ENCODE measurements around the gene ZNF549.
A peak's percentile ranks its signal among the peaks of the same experiment; 100 is the strongest.
"Not testable (repeated sequence)": the region's sequence is repeated elsewhere in the genome, so short reads cannot be mapped to it uniquely, and the experiment has no call there.

ZNF549 gene

GRCh38 chr19:57527136-57527881 lies at the start of gene ZNF549:
TSS of gene ZNF549 (plus strand) at chr19:57527356. CDS start at chr19:57527574, 218 bp downstream.
- Mint-ChIP-seq H3K27me3 (no peaks in the 10 kb centered on the region), H3K4me1 (peaks cover 35% of the 10 kb centered on the region), H3K36me3 (peaks cover 40% of the 10 kb centered on the region), H3K4me3 (peak within 1 kb of the TSS; percentile 99), H3K27ac (peak within 1 kb of the TSS; percentile 81), H3K9me3 (peaks cover 26% of the 10 kb centered on the region)

GRCh38 chr19:57487477-57488298 lies 39.5 kb upstream of the ZNF549 start, which contains the start of gene ZNF419:
TSS of gene ZNF419 (plus strand) at chr19:57487750. CDS start at chr19:57487951, 201 bp downstream.
- Mint-ChIP-seq H3K4me1 (peaks cover 15% of the 10 kb centered on the region), H3K4me3 (peak within 1 kb of the TSS; percentile 74), H3K36me3 (peaks cover 37% of the 10 kb centered on the region), H3K27ac (peak within 1 kb of the TSS; percentile 83), H3K9me3 (peaks cover 28% of the 10 kb centered on the region)
- not testable (repeated sequence) for H3K27me3 Mint-ChIP-seq

- H3K4me3 Mint-ChIP-seq = peak overlapping the region; percentile 74
- not testable (repeated sequence) for H3K27me3 Mint-ChIP-seq
- peaks cover 43% of the 10 kb centered on the region for H3K36me3 Mint-ChIP-seq
- H3K27ac Mint-ChIP-seq = peak overlapping the region; percentile 62
- peaks cover 31% of the 10 kb centered on the region for H3K9me3 Mint-ChIP-seq
- peaks cover 15% of the 10 kb centered on the region for H3K4me1 Mint-ChIP-seq
Measured at GRCh38 chr19:57488299-57488644, 38.9 kb upstream of the ZNF549 start.

- not testable (repeated sequence) for H3K27me3 Mint-ChIP-seq
- peaks cover 36% of the 10 kb centered on the region for H3K4me1 Mint-ChIP-seq
- H3K36me3 Mint-ChIP-seq = peaks cover 47% of the 10 kb centered on the region
- H3K27ac Mint-ChIP-seq = peak overlapping the region; percentile 96
- H3K9me3 Mint-ChIP-seq = peaks cover 28% of the 10 kb centered on the region
- peak overlapping the region; percentile 93 for H3K4me3 Mint-ChIP-seq
Measured at GRCh38 chr19:57499332-57499679, 27.9 kb upstream of the ZNF549 start.

- H3K9me3 Mint-ChIP-seq = peaks cover 28% of the 10 kb centered on the region
- H3K4me3 Mint-ChIP-seq = peak within 1 kb of the TSS; percentile 93
- H3K27me3 Mint-ChIP-seq = not testable (repeated sequence)
- peak within 1 kb of the TSS; percentile 96 for H3K27ac Mint-ChIP-seq
- H3K4me1 Mint-ChIP-seq = peaks cover 36% of the 10 kb centered on the region
- peaks cover 46% of the 10 kb centered on the region for H3K36me3 Mint-ChIP-seq
Measured at GRCh38 chr19:57499680-57500395, 27.3 kb upstream of the ZNF549 start, which contains the start of gene ZNF773. TSS of gene ZNF773 (plus strand) at chr19:57499938. CDS start at chr19:57500081, 143 bp downstream.

GRCh38 chr19:57500400-57500799 lies 26.8 kb upstream of the ZNF549 start:
- H3K9me3 Mint-ChIP-seq = peaks cover 28% of the 10 kb centered on the region
- peak overlapping the region; percentile 80 for H3K27ac Mint-ChIP-seq
- not testable (repeated sequence) for H3K27me3 Mint-ChIP-seq
- H3K4me3 Mint-ChIP-seq = peak overlapping the region; percentile 93
- H3K4me1 Mint-ChIP-seq = peaks cover 36% of the 10 kb centered on the region
- peaks cover 46% of the 10 kb centered on the region for H3K36me3 Mint-ChIP-seq

GRCh38 chr19:57506163-57506562 lies 21.0 kb upstream of the ZNF549 start:
- Mint-ChIP-seq H3K27me3 (no peaks in the 10 kb centered on the region), H3K9me3 (peaks cover 33% of the 10 kb centered on the region), H3K27ac (no peak overlapping the region), H3K4me3 (peak overlapping the region; percentile 8), H3K36me3 (peaks cover 78% of the 10 kb centered on the region), H3K4me1 (peaks cover 18% of the 10 kb centered on the region)

GRCh38 chr19:57511484-57511883 lies 15.7 kb upstream of the ZNF549 start:
- no peak overlapping the region for H3K4me3 Mint-ChIP-seq

GRCh38 chr19:57512845-57513244 lies 14.3 kb upstream of the ZNF549 start:
- peaks cover 33% of the 10 kb centered on the region for H3K9me3 Mint-ChIP-seq
- H3K4me3 Mint-ChIP-seq = no peak overlapping the region
- peaks cover 74% of the 10 kb centered on the region for H3K36me3 Mint-ChIP-seq
- H3K27ac Mint-ChIP-seq = no peak overlapping the region
- no peaks in the 10 kb centered on the region for H3K27me3 Mint-ChIP-seq
- H3K4me1 Mint-ChIP-seq = no peaks in the 10 kb centered on the region

More at GRCh38 chr19:57511484-57511883, 15.7 kb upstream of the ZNF549 start:
- Mint-ChIP-seq H3K27ac (no peak overlapping the region), H3K36me3 (peaks cover 77% of the 10 kb centered on the region), H3K27me3 (no peaks in the 10 kb centered on the region), H3K9me3 (peaks cover 33% of the 10 kb centered on the region), H3K4me1 (no peaks in the 10 kb centered on the region)

- Mint-ChIP-seq H3K4me1 (no peaks in the 10 kb centered on the region), H3K27ac (no peak overlapping the region), H3K4me3 (no peak overlapping the region), H3K27me3 (no peaks in the 10 kb centered on the region), H3K9me3 (peaks cover 18% of the 10 kb centered on the region), H3K36me3 (peaks cover 62% of the 10 kb centered on the region)
Measured at GRCh38 chr19:57515255-57515654, 11.9 kb upstream of the ZNF549 start.

GRCh38 chr19:57518021-57518420 lies 9.1 kb upstream of the ZNF549 start:
- peaks cover 55% of the 10 kb centered on the region for H3K36me3 Mint-ChIP-seq
- not testable (repeated sequence) for H3K27ac Mint-ChIP-seq, H3K4me1 Mint-ChIP-seq, H3K27me3 Mint-ChIP-seq, H3K4me3 Mint-ChIP-seq
- peaks cover 25% of the 10 kb centered on the region for H3K9me3 Mint-ChIP-seq

- H3K27ac Mint-ChIP-seq = no peak overlapping the region
- H3K27me3 Mint-ChIP-seq = no peaks in the 10 kb centered on the region
- peaks cover 30% of the 10 kb centered on the region for H3K9me3 Mint-ChIP-seq
- H3K4me3 Mint-ChIP-seq = no peak overlapping the region
- peaks cover 90% of the 10 kb centered on the region for H3K36me3 Mint-ChIP-seq
- no peaks in the 10 kb centered on the region for H3K4me1 Mint-ChIP-seq
Measured at GRCh38 chr19:57537953-57538547, 10.9 kb downstream of the ZNF549 start.

- H3K4me3 Mint-ChIP-seq = no peak overlapping the region
- H3K4me1 Mint-ChIP-seq = no peaks in the 10 kb centered on the region
- H3K27me3 Mint-ChIP-seq = no peaks in the 10 kb centered on the region
- H3K36me3 Mint-ChIP-seq = peaks cover 81% of the 10 kb centered on the region
- peaks cover 56% of the 10 kb centered on the region for H3K9me3 Mint-ChIP-seq
- no peak overlapping the region for H3K27ac Mint-ChIP-seq
Measured at GRCh38 chr19:57546513-57546912, 19.4 kb downstream of the ZNF549 start.

GRCh38 chr19:57552432-57552831 lies 25.3 kb downstream of the ZNF549 start:
- no peak overlapping the region for H3K4me3 Mint-ChIP-seq
- peaks cover 86% of the 10 kb centered on the region for H3K36me3 Mint-ChIP-seq
- peaks cover 11% of the 10 kb centered on the region for H3K4me1 Mint-ChIP-seq
- H3K27me3 Mint-ChIP-seq = no peaks in the 10 kb centered on the region
- H3K27ac Mint-ChIP-seq = no peak overlapping the region
- H3K9me3 Mint-ChIP-seq = peaks cover 43% of the 10 kb centered on the region

- peak overlapping the region; percentile 99 for H3K4me3 Mint-ChIP-seq
- peaks cover 45% of the 10 kb centered on the region for H3K4me1 Mint-ChIP-seq
- H3K27ac Mint-ChIP-seq = no peak overlapping the region
- peaks cover 1% of the 10 kb centered on the region for H3K27me3 Mint-ChIP-seq
- peaks cover 29% of the 10 kb centered on the region for H3K9me3 Mint-ChIP-seq
- H3K36me3 Mint-ChIP-seq = peaks cover 56% of the 10 kb centered on the region
Measured at GRCh38 chr19:57557659-57558058, 30.5 kb downstream of the ZNF549 start.
